ENCODE data around the gene STMN3.

DNA sequence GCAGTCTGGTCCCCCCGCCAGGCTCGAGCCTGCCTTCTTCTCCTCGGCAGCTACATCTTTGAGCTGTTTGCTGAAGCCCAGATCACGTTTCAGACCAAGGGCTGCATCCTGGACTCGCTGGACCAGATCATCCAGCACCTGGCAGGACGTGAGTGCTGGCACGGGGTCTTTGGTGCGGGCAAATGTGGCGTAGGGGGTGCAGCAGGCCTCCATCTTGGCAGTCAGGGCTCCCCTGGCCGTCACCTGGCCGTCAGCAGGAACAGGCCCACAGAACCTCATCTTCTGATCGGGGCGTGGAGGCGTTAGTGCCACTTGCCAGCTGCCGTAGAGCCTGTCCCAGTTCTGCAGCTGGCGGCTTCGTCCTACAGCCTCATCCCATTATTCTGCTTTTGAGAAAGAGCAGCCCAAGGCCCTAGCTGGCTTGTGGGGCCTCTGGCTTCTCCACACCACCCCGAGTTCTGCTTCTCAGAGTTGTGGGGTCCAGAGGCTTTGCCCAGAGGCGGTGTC is 26.6 kb upstream of the STMN3 start:
- TF ChIP-seq ZNF274 (IDR thresholded peaks at IDR 0.05; ENCODE audit: low read depth, low read length) (no peak), YY1 (IDR thresholded peaks at IDR 0.05; ENCODE audit: insufficient read depth, insufficient read length) (no peak), SUZ12 (IDR thresholded peaks at IDR 0.05; ENCODE audit: extremely low read depth, insufficient read depth, insufficient read length) (no peak)

Data from NT2/D1 (cell line).